Stimulated activated naive CD4-positive, alpha-beta T cell (primary cell): Measurements from ENCODE around the gene COQ8A.

Experiments
- DNase-seq, 6 experiments: peaks; one replicate each; lab custom pipeline; 2025; lab: John Stamatoyannopoulos, UW

COQ8A gene

GRCh38 chr1:227032396-227032795, 92.3 kb downstream of the COQ8A start:
- DNase-seq, result no peak

GRCh38 chr1:227033880-227034279, 93.8 kb downstream of the COQ8A start:
- DNase-seq, result no peak

DNA sequence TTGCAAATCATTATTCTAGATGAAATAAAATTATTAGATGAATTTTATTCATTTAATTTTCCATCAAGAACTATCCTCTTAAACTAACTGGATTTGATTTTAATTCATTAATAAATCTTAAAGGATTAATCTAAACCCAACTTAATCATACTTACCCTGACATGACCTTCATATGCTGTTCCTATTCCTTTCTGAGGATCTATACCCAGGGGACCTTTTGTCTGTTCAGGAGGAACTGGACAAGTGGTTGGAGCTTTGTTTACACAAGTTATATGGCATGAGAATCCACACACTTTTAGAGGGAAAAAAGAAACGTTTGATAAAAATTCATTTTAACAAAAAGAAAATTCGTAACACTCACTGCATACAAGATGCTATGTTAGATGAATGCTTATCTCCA, 95.2 kb downstream of the COQ8A start:
- no peak for DNase-seq

GRCh38 chr1:227037121-227037520, 97.0 kb downstream of the COQ8A start:
- no peak for DNase-seq
